ENCODE measurements around the gene ROBO2.

The ROBO2 gene

DNA sequence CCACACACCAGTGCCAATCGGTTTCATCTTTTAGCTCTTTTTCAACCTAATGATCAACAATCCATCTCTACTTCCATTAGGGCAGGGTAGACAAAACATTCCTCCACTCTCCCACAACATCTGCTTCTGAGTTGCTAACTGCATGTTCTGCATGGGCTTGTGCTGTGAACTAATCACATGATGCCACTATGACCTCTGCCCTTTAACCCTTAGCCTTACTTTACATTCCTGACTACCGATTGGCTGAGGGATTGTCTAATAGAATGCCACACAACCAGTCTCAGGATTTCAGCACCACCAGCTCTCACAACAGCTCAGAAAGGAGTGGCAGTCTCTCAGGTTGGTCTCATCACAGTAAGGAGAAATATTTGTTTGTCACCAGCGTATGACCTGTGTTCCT, 562.8 kb downstream of the ROBO2 start:
- Histone ChIP-seq H3K27me3 (ENCODE audit: insufficient read depth, low read length) (no peaks in the 10 kb centered on the region), H3K4me3 (ENCODE audit: low read length) (no peak overlapping the region), H3K9me3 (ENCODE audit: low read length) (no peaks in the 10 kb centered on the region), H3K4me1 (ENCODE audit: insufficient read depth, low read length) (no peaks in the 10 kb centered on the region), H2AFZ (ENCODE audit: low read depth, low read length) (no peak overlapping the region), H3K36me3 (ENCODE audit: insufficient read depth, low read length) (no peaks in the 10 kb centered on the region)

- no peaks in the 10 kb centered on the region for H3K27me3 ChIP-seq (ENCODE audit: insufficient read depth, low read length)
- H3K4me1 ChIP-seq (ENCODE audit: insufficient read depth, low read length), result no peaks in the 10 kb centered on the region
- no peak overlapping the region for H2AFZ ChIP-seq (ENCODE audit: low read depth, low read length)
- H3K4me3 ChIP-seq (ENCODE audit: low read length), result no peak overlapping the region
- no peaks in the 10 kb centered on the region for H3K36me3 ChIP-seq (ENCODE audit: insufficient read depth, low read length)
- no peaks in the 10 kb centered on the region for H3K9me3 ChIP-seq (ENCODE audit: low read length)
Measured at GRCh38 chr3:77605308-77605707, 565.4 kb downstream of the ROBO2 start.

- Histone ChIP-seq H3K9me3 (ENCODE audit: low read length) (no peaks in the 10 kb centered on the region), H3K4me3 (ENCODE audit: low read length) (no peak overlapping the region), H3K4me1 (ENCODE audit: insufficient read depth, low read length) (no peaks in the 10 kb centered on the region), H3K27me3 (ENCODE audit: insufficient read depth, low read length) (no peaks in the 10 kb centered on the region), H3K36me3 (ENCODE audit: insufficient read depth, low read length) (no peaks in the 10 kb centered on the region), H2AFZ (ENCODE audit: low read depth, low read length) (no peak overlapping the region)
Measured at GRCh38 chr3:77605865-77606264, 566.0 kb downstream of the ROBO2 start.

GRCh38 chr3:77606372-77606771, 566.5 kb downstream of the ROBO2 start:
- Histone ChIP-seq H3K4me1 (ENCODE audit: insufficient read depth, low read length) (no peaks in the 10 kb centered on the region), H3K27me3 (ENCODE audit: insufficient read depth, low read length) (no peaks in the 10 kb centered on the region), H3K4me3 (ENCODE audit: low read length) (no peak overlapping the region), H3K9me3 (ENCODE audit: low read length) (no peaks in the 10 kb centered on the region), H2AFZ (ENCODE audit: low read depth, low read length) (no peak overlapping the region), H3K36me3 (ENCODE audit: insufficient read depth, low read length) (no peaks in the 10 kb centered on the region)

GRCh38 chr3:77618686-77619085, 578.8 kb downstream of the ROBO2 start:
- no peaks in the 10 kb centered on the region for H3K9me3 ChIP-seq (ENCODE audit: low read length)
- no peaks in the 10 kb centered on the region for H3K4me1 ChIP-seq (ENCODE audit: insufficient read depth, low read length)
- H2AFZ ChIP-seq (ENCODE audit: low read depth, low read length), result no peak overlapping the region
- no peak overlapping the region for H3K4me3 ChIP-seq (ENCODE audit: low read length)
- H3K36me3 ChIP-seq (ENCODE audit: insufficient read depth, low read length), result no peaks in the 10 kb centered on the region
- no peaks in the 10 kb centered on the region for H3K27me3 ChIP-seq (ENCODE audit: insufficient read depth, low read length)

- H2AFZ ChIP-seq (ENCODE audit: low read depth, low read length), result no peak overlapping the region
- no peak overlapping the region for H3K4me3 ChIP-seq (ENCODE audit: low read length)
Measured at GRCh38 chr3:77620009-77620408, 580.1 kb downstream of the ROBO2 start.

GRCh38 chr3:77623500-77623899, 583.6 kb downstream of the ROBO2 start:
- no peaks in the 10 kb centered on the region for H3K36me3 ChIP-seq (ENCODE audit: insufficient read depth, low read length)
- H3K4me1 ChIP-seq (ENCODE audit: insufficient read depth, low read length), result no peaks in the 10 kb centered on the region
- H3K9me3 ChIP-seq (ENCODE audit: low read length), result no peaks in the 10 kb centered on the region
- no peaks in the 10 kb centered on the region for H3K27me3 ChIP-seq (ENCODE audit: insufficient read depth, low read length)
- no peak overlapping the region for H3K4me3 ChIP-seq (ENCODE audit: low read length)
- no peak overlapping the region for H2AFZ ChIP-seq (ENCODE audit: low read depth, low read length)

More at GRCh38 chr3:77620009-77620408, 580.1 kb downstream of the ROBO2 start:
- Histone ChIP-seq H3K36me3 (ENCODE audit: insufficient read depth, low read length) (no peaks in the 10 kb centered on the region), H3K9me3 (ENCODE audit: low read length) (no peaks in the 10 kb centered on the region), H3K27me3 (ENCODE audit: insufficient read depth, low read length) (no peaks in the 10 kb centered on the region), H3K4me1 (ENCODE audit: insufficient read depth, low read length) (no peaks in the 10 kb centered on the region)

GRCh38 chr3:77626157-77626556, 586.3 kb downstream of the ROBO2 start:
- Histone ChIP-seq H3K9me3 (ENCODE audit: low read length) (no peaks in the 10 kb centered on the region), H3K4me1 (ENCODE audit: insufficient read depth, low read length) (no peaks in the 10 kb centered on the region), H3K36me3 (ENCODE audit: insufficient read depth, low read length) (no peaks in the 10 kb centered on the region), H2AFZ (ENCODE audit: low read depth, low read length) (no peak overlapping the region), H3K4me3 (ENCODE audit: low read length) (no peak overlapping the region), H3K27me3 (ENCODE audit: insufficient read depth, low read length) (no peaks in the 10 kb centered on the region)

GRCh38 chr3:77648214-77648613, 608.3 kb downstream of the ROBO2 start:
- Histone ChIP-seq H3K4me3 (ENCODE audit: low read length) (no peak overlapping the region), H2AFZ (ENCODE audit: low read depth, low read length) (no peak overlapping the region)

DNA sequence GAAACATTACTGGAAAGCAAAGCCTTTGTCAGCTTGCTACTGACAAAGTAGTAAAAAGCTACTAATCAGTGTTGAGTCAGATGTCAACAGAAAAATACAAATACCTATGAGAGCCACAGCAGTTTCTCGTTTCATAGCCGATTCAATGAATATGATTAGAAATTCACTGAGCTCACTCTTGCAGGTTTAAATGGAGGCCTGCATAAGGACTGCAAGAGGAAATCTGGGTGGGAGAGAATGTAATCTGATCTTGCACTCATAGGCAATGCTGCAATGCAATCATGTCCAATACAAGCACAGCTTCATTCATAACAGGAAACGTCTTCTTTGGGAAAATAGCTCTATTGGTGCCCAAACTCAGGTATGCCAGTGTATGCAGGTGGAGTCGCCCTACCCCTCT, 608.8 kb downstream of the ROBO2 start:
- no peak overlapping the region for H3K4me3 ChIP-seq (ENCODE audit: low read length)
- H2AFZ ChIP-seq (ENCODE audit: low read depth, low read length), result no peak overlapping the region
- no peaks in the 10 kb centered on the region for H3K36me3 ChIP-seq (ENCODE audit: insufficient read depth, low read length)
- H3K9me3 ChIP-seq (ENCODE audit: low read length), result no peaks in the 10 kb centered on the region
- H3K27me3 ChIP-seq (ENCODE audit: insufficient read depth, low read length), result no peaks in the 10 kb centered on the region
- no peaks in the 10 kb centered on the region for H3K4me1 ChIP-seq (ENCODE audit: insufficient read depth, low read length)

More at GRCh38 chr3:77648214-77648613, 608.3 kb downstream of the ROBO2 start:
- no peaks in the 10 kb centered on the region for H3K27me3 ChIP-seq (ENCODE audit: insufficient read depth, low read length)
- no peaks in the 10 kb centered on the region for H3K4me1 ChIP-seq (ENCODE audit: insufficient read depth, low read length)
- no peaks in the 10 kb centered on the region for H3K36me3 ChIP-seq (ENCODE audit: insufficient read depth, low read length)
- no peaks in the 10 kb centered on the region for H3K9me3 ChIP-seq (ENCODE audit: low read length)

DNA sequence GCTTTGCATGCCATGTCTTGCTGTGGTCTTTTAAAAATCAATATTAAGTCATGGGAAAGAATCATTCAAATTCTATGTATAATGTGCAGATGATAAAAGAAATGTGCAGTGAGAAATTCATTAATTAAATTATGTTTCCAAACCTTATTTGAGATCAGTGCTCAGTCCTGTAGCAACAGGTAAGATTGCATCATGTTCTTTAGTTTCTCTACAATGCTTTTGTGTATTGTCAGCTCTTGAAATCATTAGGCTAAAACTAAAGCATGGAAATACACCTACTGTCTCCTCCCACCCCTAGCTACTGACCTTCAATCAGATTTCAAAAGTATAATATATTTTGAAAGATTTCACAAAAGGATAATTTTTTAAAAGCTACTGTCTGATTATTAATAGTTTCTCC, 612.7 kb downstream of the ROBO2 start:
- Histone ChIP-seq H3K4me1 (ENCODE audit: insufficient read depth, low read length) (no peaks in the 10 kb centered on the region), H3K36me3 (ENCODE audit: insufficient read depth, low read length) (no peaks in the 10 kb centered on the region), H2AFZ (ENCODE audit: low read depth, low read length) (no peak overlapping the region), H3K4me3 (ENCODE audit: low read length) (no peak overlapping the region), H3K27me3 (ENCODE audit: insufficient read depth, low read length) (no peaks in the 10 kb centered on the region), H3K9me3 (ENCODE audit: low read length) (no peaks in the 10 kb centered on the region)

DNA sequence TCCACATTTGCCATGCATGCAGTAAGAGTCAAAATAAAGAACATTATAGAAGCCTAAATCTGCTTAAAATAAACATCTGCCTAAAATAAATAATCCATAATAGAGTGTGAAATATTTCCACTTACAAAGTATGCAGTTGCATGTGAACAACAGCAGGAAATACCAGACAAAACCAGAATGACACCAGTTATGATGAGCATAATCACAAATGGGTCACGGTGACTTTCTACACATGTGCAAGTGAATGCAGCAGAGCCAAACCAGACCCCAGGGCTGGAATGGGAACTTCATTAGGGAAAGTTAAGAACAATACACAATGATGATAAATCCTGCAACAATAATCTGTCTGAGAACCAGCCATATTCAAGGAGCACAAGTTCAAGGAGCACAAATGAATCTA, 615.5 kb downstream of the ROBO2 start:
- Histone ChIP-seq H3K36me3 (ENCODE audit: insufficient read depth, low read length) (no peaks in the 10 kb centered on the region), H3K9me3 (ENCODE audit: low read length) (no peaks in the 10 kb centered on the region), H2AFZ (ENCODE audit: low read depth, low read length) (no peak overlapping the region), H3K27me3 (ENCODE audit: insufficient read depth, low read length) (no peaks in the 10 kb centered on the region), H3K4me1 (ENCODE audit: insufficient read depth, low read length) (no peaks in the 10 kb centered on the region), H3K4me3 (ENCODE audit: low read length) (no peak overlapping the region)

DNA sequence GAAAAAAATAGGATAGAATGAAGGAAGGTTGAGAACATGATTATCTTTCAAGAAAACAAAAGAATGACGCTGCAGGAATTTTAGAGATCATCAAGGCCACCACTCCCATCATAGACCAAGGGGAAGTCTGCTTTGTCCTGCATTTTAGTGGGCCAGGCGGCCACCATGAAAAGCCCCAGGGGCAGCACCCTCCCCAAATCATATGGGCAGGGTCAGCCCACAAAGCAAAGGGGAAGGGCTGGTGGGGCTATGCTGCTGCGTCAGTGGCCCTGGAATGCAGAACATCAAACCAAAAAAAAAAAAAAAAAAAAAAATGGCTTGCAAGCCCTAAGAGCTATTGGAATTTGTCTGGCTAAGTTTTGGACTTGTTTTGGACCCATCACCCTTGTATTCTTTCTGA, 620.8 kb downstream of the ROBO2 start:
- H3K4me1 ChIP-seq (ENCODE audit: insufficient read depth, low read length), result peaks cover 8% of the 10 kb centered on the region
- H2AFZ ChIP-seq (ENCODE audit: low read depth, low read length), result no peak overlapping the region
- H3K27me3 ChIP-seq (ENCODE audit: insufficient read depth, low read length), result no peaks in the 10 kb centered on the region
- no peaks in the 10 kb centered on the region for H3K9me3 ChIP-seq (ENCODE audit: low read length)
- H3K36me3 ChIP-seq (ENCODE audit: insufficient read depth, low read length), result no peaks in the 10 kb centered on the region
- H3K4me3 ChIP-seq (ENCODE audit: low read length), result no peak overlapping the region

GRCh38 chr3:77667901-77668300, 628.0 kb downstream of the ROBO2 start:
- Histone ChIP-seq H2AFZ (ENCODE audit: low read depth, low read length) (no peak overlapping the region), H3K9me3 (ENCODE audit: low read length) (no peaks in the 10 kb centered on the region), H3K36me3 (ENCODE audit: insufficient read depth, low read length) (no peaks in the 10 kb centered on the region), H3K4me3 (ENCODE audit: low read length) (no peak overlapping the region), H3K27me3 (ENCODE audit: insufficient read depth, low read length) (no peaks in the 10 kb centered on the region), H3K4me1 (ENCODE audit: insufficient read depth, low read length) (peaks cover 5% of the 10 kb centered on the region)

Measured in neuron (in vitro differentiated cells).